ENCODE data around the gene ELF2.
"Not testable (repeated sequence)": the region's sequence is repeated elsewhere in the genome, so short reads cannot be mapped to it uniquely, and the experiment has no call there.

Gene ELF2

DNA sequence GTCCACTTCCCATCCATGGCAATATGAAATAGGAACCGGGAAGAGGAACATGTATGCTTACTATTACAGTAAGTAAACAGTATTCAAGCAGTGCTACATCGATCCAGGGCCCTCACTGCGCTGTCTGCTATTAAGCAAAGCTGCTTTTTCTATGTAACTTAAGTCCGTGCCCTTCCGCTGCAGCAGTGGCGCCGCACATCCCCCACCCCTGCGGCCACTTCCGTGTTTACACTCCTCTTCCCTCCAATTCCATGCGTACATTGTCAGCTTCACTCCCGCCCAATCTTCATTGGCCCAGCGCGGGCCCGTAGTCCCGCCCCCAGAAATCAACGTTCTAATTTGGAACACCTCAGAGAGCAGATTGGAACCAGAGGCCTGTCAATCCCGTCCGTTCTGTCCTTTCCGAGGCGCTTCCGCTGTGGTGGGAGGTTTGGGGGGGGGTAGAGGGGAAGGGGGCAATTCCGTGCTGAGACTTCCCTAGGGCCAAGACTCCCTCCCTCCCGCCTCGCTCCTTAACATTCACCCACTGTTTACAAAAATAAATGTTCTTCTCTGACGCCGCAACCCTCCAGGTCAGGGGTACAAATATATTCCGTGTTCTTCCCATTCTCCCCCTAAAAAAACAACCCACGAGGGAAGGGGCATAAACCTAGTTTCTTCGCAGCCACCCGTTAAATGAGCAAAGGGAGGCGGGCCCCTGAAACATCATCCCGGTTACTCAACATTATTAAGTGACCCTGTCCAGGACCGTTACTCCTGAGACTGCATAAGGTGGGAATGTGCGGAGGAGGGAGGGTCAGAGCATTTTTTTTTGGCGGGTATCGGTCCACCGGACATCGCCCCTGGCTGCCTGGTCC, 94.0 kb downstream of the ELF2 start:
- H3K36me3 ChIP-seq (ENCODE audit: control insufficient read depth in 2 of 2, insufficient read depth in 2 of 2, low read length in 2 of 2), result no peaks in the 10 kb centered on the region
- H3K27ac ChIP-seq (ENCODE audit: low read depth in 2 of 2, low read length in 2 of 2), result peak overlapping the region; percentile 97 to 99
- H3K4me1 ChIP-seq (ENCODE audit: control insufficient read depth in 2 of 2, insufficient read depth in 2 of 2, low read length in 2 of 2), result peaks cover 18 to 19% of the 10 kb centered on the region in 2 donors
- H3K27me3 ChIP-seq (ENCODE audit: control insufficient read depth in 2 of 2, insufficient read depth in 2 of 2, low read length in 2 of 2), result no peaks in the 10 kb centered on the region
- H3K9ac ChIP-seq (ENCODE audit: low read depth in 1 of 2, low read length in 2 of 2), result peak overlapping the region; percentile 91 to 95
- no peaks in the 10 kb centered on the region for H3K9me3 ChIP-seq (ENCODE audit: control insufficient read depth in 2 of 2, low read length in 2 of 2)
- H3K4me3 ChIP-seq (ENCODE audit: low read length in 2 of 2), result peak overlapping the region; percentile 93 to 98

- Histone ChIP-seq H3K4me1 (ENCODE audit: control insufficient read depth in 2 of 2, insufficient read depth in 2 of 2, low read length in 2 of 2) (peaks cover 11 to 14% of the 10 kb centered on the region in 2 donors), H3K4me3 (ENCODE audit: low read length in 2 of 2) (no peak overlapping the region), H3K27ac (ENCODE audit: low read depth in 2 of 2, low read length in 2 of 2) (no peak overlapping the region), H3K9ac (ENCODE audit: low read depth in 1 of 2, low read length in 2 of 2) (no peak overlapping the region), H3K36me3 (ENCODE audit: control insufficient read depth in 2 of 2, insufficient read depth in 2 of 2, low read length in 2 of 2) (no peaks in the 10 kb centered on the region), H3K9me3 (ENCODE audit: control insufficient read depth in 2 of 2, low read length in 2 of 2) (no peaks in the 10 kb centered on the region), H3K27me3 (ENCODE audit: control insufficient read depth in 2 of 2, insufficient read depth in 2 of 2, low read length in 2 of 2) (no peaks in the 10 kb centered on the region)
These were observed 98.1 kb downstream of the ELF2 start for GRCh38 chr4:139078926-139079325.

DNA sequence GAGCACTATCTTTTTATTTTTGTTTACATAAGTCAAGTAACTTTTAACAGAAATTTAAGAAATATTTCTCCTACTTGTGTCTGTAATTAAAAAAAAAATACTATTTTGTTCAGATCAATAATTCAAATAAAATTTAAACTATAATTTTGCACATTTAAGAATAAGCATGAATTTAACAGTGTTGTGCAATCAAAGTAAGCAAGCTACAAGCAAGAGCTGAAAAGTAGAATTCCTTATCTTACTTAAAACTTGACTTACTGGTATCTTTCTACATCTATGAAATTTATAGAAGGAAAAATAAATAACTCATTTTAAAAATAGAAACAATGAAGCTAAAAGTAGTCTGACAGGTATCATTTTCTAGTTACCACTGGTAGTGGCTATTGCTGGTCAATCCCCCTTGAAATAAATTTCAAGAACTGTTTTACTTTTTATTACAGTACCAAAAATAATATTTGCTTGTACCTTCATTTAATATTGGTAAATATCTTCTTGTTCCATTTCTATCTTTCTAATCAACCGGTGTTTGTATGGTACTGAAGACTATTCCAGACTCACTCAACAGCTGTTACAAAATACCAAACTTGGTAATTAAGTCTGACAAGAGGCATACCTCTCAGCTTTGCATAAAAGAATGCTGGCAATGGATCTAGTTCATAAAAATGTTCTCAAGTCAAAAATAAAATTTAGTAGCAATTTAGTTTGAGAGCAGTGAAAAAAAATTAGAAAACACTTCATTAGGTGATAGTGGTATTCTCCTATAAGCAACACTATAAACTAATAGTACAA, 99.3 kb downstream of the ELF2 start:
- Histone ChIP-seq H3K27me3 (ENCODE audit: control insufficient read depth in 2 of 2, insufficient read depth in 2 of 2, low read length in 2 of 2) (no peaks in the 10 kb centered on the region), H3K9me3 (ENCODE audit: control insufficient read depth in 2 of 2, low read length in 2 of 2) (no peaks in the 10 kb centered on the region), H3K4me1 (ENCODE audit: control insufficient read depth in 2 of 2, insufficient read depth in 2 of 2, low read length in 2 of 2) (peaks cover 11 to 14% of the 10 kb centered on the region in 2 donors), H3K4me3 (ENCODE audit: low read length in 2 of 2) (no peak overlapping the region), H3K27ac (ENCODE audit: low read depth in 2 of 2, low read length in 2 of 2) (no peak overlapping the region), H3K9ac (ENCODE audit: low read depth in 1 of 2, low read length in 2 of 2) (no peak overlapping the region), H3K36me3 (ENCODE audit: control insufficient read depth in 2 of 2, insufficient read depth in 2 of 2, low read length in 2 of 2) (peaks cover 2 to 6% of the 10 kb centered on the region in 2 donors)

- H3K27ac ChIP-seq (ENCODE audit: low read depth in 2 of 2, low read length in 2 of 2), result no peak overlapping the region
- peaks cover 18 to 21% of the 10 kb centered on the region in 2 donors for H3K36me3 ChIP-seq (ENCODE audit: control insufficient read depth in 2 of 2, insufficient read depth in 2 of 2, low read length in 2 of 2)
- peaks cover under 1 to 1% of the 10 kb centered on the region in 2 donors for H3K4me1 ChIP-seq (ENCODE audit: control insufficient read depth in 2 of 2, insufficient read depth in 2 of 2, low read length in 2 of 2)
- H3K9me3 ChIP-seq (ENCODE audit: control insufficient read depth in 2 of 2, low read length in 2 of 2), result no peaks in the 10 kb centered on the region
- no peaks in the 10 kb centered on the region for H3K27me3 ChIP-seq (ENCODE audit: control insufficient read depth in 2 of 2, insufficient read depth in 2 of 2, low read length in 2 of 2)
- H3K9ac ChIP-seq (ENCODE audit: low read depth in 1 of 2, low read length in 2 of 2), result no peak overlapping the region
- no peak overlapping the region for H3K4me3 ChIP-seq (ENCODE audit: low read length in 2 of 2)
These were observed 100.8 kb downstream of the ELF2 start for GRCh38 chr4:139076016-139076744.

- H3K4me3 ChIP-seq (ENCODE audit: low read length in 2 of 2), result no peak overlapping the region
- no peaks in the 10 kb centered on the region for H3K27me3 ChIP-seq (ENCODE audit: control insufficient read depth in 2 of 2, insufficient read depth in 2 of 2, low read length in 2 of 2)
- H3K4me1 ChIP-seq (ENCODE audit: control insufficient read depth in 2 of 2, insufficient read depth in 2 of 2, low read length in 2 of 2), result peaks cover 0 to 2% of the 10 kb centered on the region in 2 donors
- no peaks in the 10 kb centered on the region for H3K9me3 ChIP-seq (ENCODE audit: control insufficient read depth in 2 of 2, low read length in 2 of 2)
- H3K9ac ChIP-seq (ENCODE audit: low read depth in 1 of 2, low read length in 2 of 2), result no peak overlapping the region
- H3K27ac ChIP-seq (ENCODE audit: low read depth in 2 of 2, low read length in 2 of 2), result no peak overlapping the region
- H3K36me3 ChIP-seq (ENCODE audit: control insufficient read depth in 2 of 2, insufficient read depth in 2 of 2, low read length in 2 of 2), result peaks cover 57 to 66% of the 10 kb centered on the region in 2 donors
These were observed 116.4 kb downstream of the ELF2 start for GRCh38 chr4:139060591-139060990.

DNA sequence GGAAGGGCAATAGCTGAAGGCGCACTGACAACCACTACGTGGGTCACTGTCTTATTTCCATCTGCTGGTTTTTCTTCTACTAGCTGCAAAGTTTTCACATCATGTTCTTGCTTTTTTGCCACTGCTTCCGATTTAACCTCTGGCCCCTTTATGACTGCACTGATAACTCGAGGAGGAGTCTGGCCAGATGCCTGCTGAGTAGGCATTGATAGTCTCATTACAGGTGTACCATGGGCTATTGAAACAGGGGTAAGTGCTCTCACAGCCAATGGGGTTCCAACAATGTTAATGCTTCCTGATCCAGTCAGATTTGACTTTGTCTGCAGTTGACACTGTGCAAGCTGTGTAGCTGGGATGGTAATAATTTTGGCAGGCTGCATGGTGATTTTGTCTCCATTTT, 118.0 kb downstream of the ELF2 start:
- not testable (repeated sequence) for H3K9ac ChIP-seq (ENCODE audit: low read depth in 1 of 2, low read length in 2 of 2)
- peaks cover 60 to 68% of the 10 kb centered on the region in 2 donors for H3K36me3 ChIP-seq (ENCODE audit: control insufficient read depth in 2 of 2, insufficient read depth in 2 of 2, low read length in 2 of 2)

GRCh38 chr4:139054791-139055505, 122.1 kb downstream of the ELF2 start:
- H3K4me1 ChIP-seq (ENCODE audit: control insufficient read depth in 2 of 2, insufficient read depth in 2 of 2, low read length in 2 of 2), result peaks cover 0 to 2% of the 10 kb centered on the region in 2 donors
- no peaks in the 10 kb centered on the region for H3K27me3 ChIP-seq (ENCODE audit: control insufficient read depth in 2 of 2, insufficient read depth in 2 of 2, low read length in 2 of 2)
- no peak overlapping the region for H3K9ac ChIP-seq (ENCODE audit: low read depth in 1 of 2, low read length in 2 of 2)
- no peak overlapping the region for H3K4me3 ChIP-seq (ENCODE audit: low read length in 2 of 2)
- H3K9me3 ChIP-seq (ENCODE audit: control insufficient read depth in 2 of 2, low read length in 2 of 2), result no peaks in the 10 kb centered on the region
- H3K27ac ChIP-seq (ENCODE audit: low read depth in 2 of 2, low read length in 2 of 2), result no peak overlapping the region
- peaks cover 45 to 53% of the 10 kb centered on the region in 2 donors for H3K36me3 ChIP-seq (ENCODE audit: control insufficient read depth in 2 of 2, insufficient read depth in 2 of 2, low read length in 2 of 2)

More for the DNA sequence above, 118.0 kb downstream of the ELF2 start:
- H3K27ac ChIP-seq (ENCODE audit: low read depth in 2 of 2, low read length in 2 of 2); H3K9me3 ChIP-seq (ENCODE audit: control insufficient read depth in 2 of 2, low read length in 2 of 2); H3K4me1 ChIP-seq (ENCODE audit: control insufficient read depth in 2 of 2, insufficient read depth in 2 of 2, low read length in 2 of 2); H3K27me3 ChIP-seq (ENCODE audit: control insufficient read depth in 2 of 2, insufficient read depth in 2 of 2, low read length in 2 of 2); H3K4me3 ChIP-seq (ENCODE audit: low read length in 2 of 2): not testable (repeated sequence)

GRCh38 chr4:139053909-139054308, 123.1 kb downstream of the ELF2 start:
- H3K36me3 ChIP-seq (ENCODE audit: control insufficient read depth in 2 of 2, insufficient read depth in 2 of 2, low read length in 2 of 2), result peaks cover 38 to 44% of the 10 kb centered on the region in 2 donors

DNA sequence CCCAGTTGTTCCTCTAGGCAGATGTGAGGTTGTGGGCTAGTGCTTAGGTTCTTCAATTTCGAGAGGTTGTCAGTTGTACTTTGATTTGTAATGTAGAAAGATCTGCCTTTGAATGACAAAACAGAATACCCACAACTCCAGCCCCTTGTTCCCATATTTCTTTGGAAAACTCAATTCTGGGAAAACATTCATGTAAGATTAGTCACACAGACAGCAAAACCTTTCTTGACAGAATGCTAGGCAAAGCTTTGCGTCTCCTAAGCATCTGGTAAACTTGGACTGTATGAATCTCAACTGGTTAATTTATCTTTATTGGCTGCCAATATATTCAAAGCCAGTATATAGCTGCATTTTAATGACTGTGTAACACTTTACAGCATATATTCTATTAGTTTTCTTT, 126.6 kb downstream of the ELF2 start:
- Histone ChIP-seq H3K4me1 (ENCODE audit: control insufficient read depth in 2 of 2, insufficient read depth in 2 of 2, low read length in 2 of 2) (no peaks in the 10 kb centered on the region), H3K36me3 (ENCODE audit: control insufficient read depth in 2 of 2, insufficient read depth in 2 of 2, low read length in 2 of 2) (peaks cover 25 to 44% of the 10 kb centered on the region in 2 donors), H3K27ac (ENCODE audit: low read depth in 2 of 2, low read length in 2 of 2) (no peak overlapping the region), H3K9me3 (ENCODE audit: control insufficient read depth in 2 of 2, low read length in 2 of 2) (no peaks in the 10 kb centered on the region), H3K9ac (ENCODE audit: low read depth in 1 of 2, low read length in 2 of 2) (no peak overlapping the region), H3K4me3 (ENCODE audit: low read length in 2 of 2) (no peak overlapping the region), H3K27me3 (ENCODE audit: control insufficient read depth in 2 of 2, insufficient read depth in 2 of 2, low read length in 2 of 2) (no peaks in the 10 kb centered on the region)

More at GRCh38 chr4:139053909-139054308, 123.1 kb downstream of the ELF2 start:
- no peak overlapping the region for H3K9ac ChIP-seq (ENCODE audit: low read depth in 1 of 2, low read length in 2 of 2)
- no peaks in the 10 kb centered on the region for H3K27me3 ChIP-seq (ENCODE audit: control insufficient read depth in 2 of 2, insufficient read depth in 2 of 2, low read length in 2 of 2)
- no peak overlapping the region for H3K27ac ChIP-seq (ENCODE audit: low read depth in 2 of 2, low read length in 2 of 2)
- H3K9me3 ChIP-seq (ENCODE audit: control insufficient read depth in 2 of 2, low read length in 2 of 2), result no peaks in the 10 kb centered on the region
- peaks cover 0 to 2% of the 10 kb centered on the region in 2 donors for H3K4me1 ChIP-seq (ENCODE audit: control insufficient read depth in 2 of 2, insufficient read depth in 2 of 2, low read length in 2 of 2)
- no peak overlapping the region for H3K4me3 ChIP-seq (ENCODE audit: low read length in 2 of 2)
